HepG2 (cell line): ENCODE measurements around the gene GPR39. TPM values are rescaled to one million over a fixed set of nuclear protein-coding genes. Genes with fewer than 3 reads are reported as not detected.

Experiments
- ATAC-seq: fragments of 200-7000 bp; cut with Tn5 transposase; 3 replicates; pipeline ENCODE4 v1.9.1; 2020; ENCODE audit warnings: mild to moderate bottlenecking, moderate library complexity
- BruUV-seq: library from RNA; stranded (reverse); fragments of 400-500 nt; replicated peaks from 2 replicates; lab custom pipeline; 2021; lab: Mats Ljungman, UMichigan
- CTCF ChIA-PET: fragments of 300-600 bp; formaldehyde crosslinking; extraction: SDS; loops from one replicate; lab custom pipeline; 2021; ENCODE audit warnings: low total read pairs, inconsistent platforms, low intra/inter-chr PET ratio; lab: Yijun Ruan, JAX
- POLR2A ChIA-PET: fragments of 350-600 bp; sonication (Branson Sonifier 250); formaldehyde crosslinking; loops from one replicate; lab custom pipeline; 2020; ENCODE audit warnings: antibody characterized with exemption, inconsistent platforms; lab: Yijun Ruan, JAX
- DNase-seq: peaks from one replicate; pipeline ENCODE4 v3.0.0-alpha.2; 2015; ENCODE audit warnings: low spot score
- FAIRE-seq: peaks from 3 replicates; lab custom pipeline; 2011; peaks lifted over from hg19 to GRCh38; lab: Jason Lieb, UNC
- H2AFZ ChIP-seq: one replicate; pipeline ENCODE4 v1.6.1; 2011; ENCODE audit warnings: low read length, inconsistent platforms
- H3K27ac ChIP-seq: fragments of 300-600 bp; 3 replicates; pipeline ENCODE4 v1.8.0; 2011; ENCODE audit warnings: mixed run types, mild to moderate bottlenecking, mixed read lengths, low read length, inconsistent platforms; ENCODE audit not compliant: insufficient read depth; ENCODE audit errors: extremely low read length
- H3K27me3 ChIP-seq, 2 experiments: fragments of 200-600 bp in 1 of 2; 2 replicates in 1 of 2; 3 replicates in 1 of 2; pipeline versions ENCODE4 v1.6.0 to v1.8.0; 2011; ENCODE audit warnings: low read length in 2 of 2, mild to moderate bottlenecking in 2 of 2, moderate library complexity in 2 of 2, inconsistent platforms in 1 of 2; ENCODE audit not compliant: insufficient read depth in 2 of 2, control insufficient read depth in 1 of 2
- H3K36me3 ChIP-seq, 2 experiments: fragments of 200-600 bp in 1 of 2; replicated peaks in 1 of 2; 2 replicates in 1 of 2; 3 replicates in 1 of 2; pipeline versions ENCODE4 v1.5.1 to v1.8.0; 2011; ENCODE audit warnings: low read length in 2 of 2, inconsistent platforms in 1 of 2; ENCODE audit not compliant: insufficient read depth in 2 of 2, control insufficient read depth in 1 of 2
- H3K4me1 ChIP-seq: 2 replicates; pipeline ENCODE4 v1.5.1; 2012; ENCODE audit warnings: low read length, inconsistent platforms; ENCODE audit not compliant: insufficient read depth
- H3K4me2 ChIP-seq: 2 replicates; pipeline ENCODE4 v1.6.0; 2011; ENCODE audit warnings: low read depth, low read length, inconsistent platforms
- H3K4me3 ChIP-seq, 3 experiments: fragments of 200-600 bp in 1 of 3; sonication (generic), shearing (Covaris generic) in 1 of 3; replicated peaks in 1 of 3; 2 replicates each; pipeline ENCODE4 v1.5.1; 2011 to 2016; ENCODE audit warnings: low read length in 3 of 3, inconsistent platforms in 2 of 3, low read depth in 2 of 3, mild to moderate bottlenecking in 2 of 3, control low read depth in 1 of 3, mixed read lengths in 1 of 3; ENCODE audit not compliant: insufficient read depth in 1 of 3
- H3K79me2 ChIP-seq: one replicate; pipeline ENCODE4 v1.6.1; 2011; ENCODE audit warnings: low read length, inconsistent platforms; ENCODE audit not compliant: insufficient read depth
- H3K9ac ChIP-seq: 2 replicates; pipeline ENCODE4 v1.6.0; 2011; ENCODE audit warnings: mild to moderate bottlenecking, low read depth, low read length, inconsistent platforms; ENCODE audit not compliant: insufficient read depth
- H3K9me3 ChIP-seq: 2 replicates; pipeline ENCODE4 v1.5.1; 2012; ENCODE audit warnings: mild to moderate bottlenecking, low read length
- H4K20me1 ChIP-seq: 2 replicates; pipeline ENCODE4 v1.6.0; 2011; ENCODE audit warnings: inconsistent platforms, mild to moderate bottlenecking, low read length, moderate library complexity; ENCODE audit not compliant: insufficient read depth
- NR2F6 ChIP-seq, 2 experiments: IDR thresholded peaks; 2 replicates each; pipeline ENCODE4 v1.6.1; 2016; ENCODE audit warnings: antibody characterized with exemption in 1 of 2, mild to moderate bottlenecking in 1 of 2
- ZNF121 ChIP-seq: sonication (generic); formaldehyde crosslinking; IDR thresholded peaks from 2 replicates; pipeline ENCODE4 v1.5.0; 2020; ENCODE audit warnings: mild to moderate bottlenecking, missing genetic modification reagents
- ZNF225 ChIP-seq: sonication (generic); formaldehyde crosslinking; IDR thresholded peaks from 2 replicates; pipeline ENCODE4 v1.4.0; 2020; ENCODE audit warnings: mild to moderate bottlenecking, missing genetic modification reagents
- ZNF556 ChIP-seq: sonication (generic); formaldehyde crosslinking; IDR thresholded peaks from 2 replicates; pipeline ENCODE4 v1.4.0; 2020; ENCODE audit warnings: mild to moderate bottlenecking, missing genetic modification reagents, borderline replicate concordance
- ZNF883 ChIP-seq: sonication (generic); formaldehyde crosslinking; IDR thresholded peaks from 2 replicates; pipeline ENCODE4 v1.5.1; 2020; ENCODE audit warnings: mild to moderate bottlenecking, missing genetic modification reagents; ENCODE audit errors: not compliant biosample characterization
- WGBS: methylation state at CpG from one replicate; pipeline ENCODE4 v1.1.6; 2017; ENCODE audit warnings: low lambda C conversion rate; 5-methylcytosine and 5-hydroxymethylcytosine counted together
- in situ Hi-C: cut with HindIII; loops from 2 replicates; pipeline ENCODE4 v1.10.0; 2017; ENCODE audit warnings: low pct_unique_long_range_greater_than_20kb; ENCODE audit not compliant: extremely low pct_ligation_motif_present
- intact Hi-C: fragments of 100-400 bp; cut with micrococcal nuclease; formaldehyde crosslinking; loops from one replicate; pipeline ENCODE4 v1.10.0; 2022; ENCODE audit not compliant: unreplicated experiment
- polyA plus RNA-seq, 8 experiments: library from polyadenylated mRNA; depleted of rRNA in 3 of 8; stranded (reverse) in 7 of 8; unstranded in 1 of 8; fragments of >200 nt; fragmentation: Illumina TruSeq in 4 of 8; extraction: Trizol in 4 of 8; gene quantifications; 2 replicates each; pipeline versions ENCODE4 v1.2.1 to v1.2.3, GENCODE V29; 2011 to 2016; ENCODE audit warnings: low read depth in 4 of 8, missing spikeins in 1 of 8, mixed read lengths in 1 of 8; ENCODE audit not compliant: insufficient read depth in 1 of 8
- total RNA-seq, 5 experiments: library from RNA; depleted of rRNA; stranded (reverse); fragments of >200 nt; fragmentation: Illumina TruSeq; extraction: Trizol; gene quantifications; 2 replicates each; pipeline ENCODE4 v1.2.3, GENCODE V29; 2016; ENCODE audit warnings: low read depth in 1 of 5
- TF ChIP-seq, protein P1 (sequence below): sonication (generic); formaldehyde crosslinking; IDR thresholded peaks from 2 replicates; pipeline ENCODE4 v1.5.0; 2020; ENCODE audit warnings: mild to moderate bottlenecking, missing genetic modification reagents
- TF ChIP-seq, protein P2 (sequence below): IDR thresholded peaks from 2 replicates; pipeline ENCODE4 v1.6.1; 2016; ENCODE audit warnings: control low read depth
- TF ChIP-seq, protein P3 (sequence below): sonication (generic); formaldehyde crosslinking; IDR thresholded peaks from 2 replicates; pipeline ENCODE4 v1.5.1; 2020; ENCODE audit warnings: mild to moderate bottlenecking, missing genetic modification reagents, moderate library complexity
- TF ChIP-seq, protein P4 (sequence below): IDR thresholded peaks from 2 replicates; pipeline ENCODE4 v1.6.1; 2018; ENCODE audit warnings: missing genetic modification reagents, mild to moderate bottlenecking, missing compliant biosample characterization

GPR39 gene
- total and polyA plus RNA-seq, 2 of the 13 experiments (the other 11 are each of a cell fraction or from before 2014, with no cell fraction given), result 0.16 to 0.62 TPM

DNA sequence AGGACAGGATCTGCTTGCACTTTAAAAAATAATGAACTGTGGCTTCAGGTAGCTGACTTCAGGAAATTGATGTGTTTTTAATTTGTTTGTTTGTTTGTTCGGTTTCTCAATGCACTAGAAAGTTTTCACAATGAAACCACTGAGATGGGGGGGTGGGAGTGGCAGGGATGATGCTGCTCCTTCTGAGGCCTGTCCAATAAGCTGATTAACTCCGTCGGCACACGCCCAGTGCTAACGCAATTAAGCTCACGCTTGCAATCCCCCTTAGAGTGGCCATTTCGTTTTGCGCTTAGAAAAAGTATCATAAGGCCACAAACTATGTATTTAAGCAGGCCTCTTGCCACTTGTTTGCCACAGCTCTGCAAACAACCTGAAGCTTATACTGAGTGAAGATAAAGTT is 12.5 kb upstream of the GPR39 start (continued):
- TF ChIP-seq, protein P1, sequence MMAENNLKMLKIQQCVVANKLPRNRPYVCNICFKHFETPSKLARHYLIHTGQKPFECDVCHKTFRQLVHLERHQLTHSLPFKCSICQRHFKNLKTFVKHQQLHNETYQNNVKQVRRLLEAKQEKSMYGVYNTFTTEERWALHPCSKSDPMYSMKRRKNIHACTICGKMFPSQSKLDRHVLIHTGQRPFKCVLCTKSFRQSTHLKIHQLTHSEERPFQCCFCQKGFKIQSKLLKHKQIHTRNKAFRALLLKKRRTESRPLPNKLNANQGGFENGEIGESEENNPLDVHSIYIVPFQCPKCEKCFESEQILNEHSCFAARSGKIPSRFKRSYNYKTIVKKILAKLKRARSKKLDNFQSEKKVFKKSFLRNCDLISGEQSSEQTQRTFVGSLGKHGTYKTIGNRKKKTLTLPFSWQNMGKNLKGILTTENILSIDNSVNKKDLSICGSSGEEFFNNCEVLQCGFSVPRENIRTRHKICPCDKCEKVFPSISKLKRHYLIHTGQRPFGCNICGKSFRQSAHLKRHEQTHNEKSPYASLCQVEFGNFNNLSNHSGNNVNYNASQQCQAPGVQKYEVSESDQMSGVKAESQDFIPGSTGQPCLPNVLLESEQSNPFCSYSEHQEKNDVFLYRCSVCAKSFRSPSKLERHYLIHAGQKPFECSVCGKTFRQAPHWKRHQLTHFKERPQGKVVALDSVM, result no peak

DNA sequence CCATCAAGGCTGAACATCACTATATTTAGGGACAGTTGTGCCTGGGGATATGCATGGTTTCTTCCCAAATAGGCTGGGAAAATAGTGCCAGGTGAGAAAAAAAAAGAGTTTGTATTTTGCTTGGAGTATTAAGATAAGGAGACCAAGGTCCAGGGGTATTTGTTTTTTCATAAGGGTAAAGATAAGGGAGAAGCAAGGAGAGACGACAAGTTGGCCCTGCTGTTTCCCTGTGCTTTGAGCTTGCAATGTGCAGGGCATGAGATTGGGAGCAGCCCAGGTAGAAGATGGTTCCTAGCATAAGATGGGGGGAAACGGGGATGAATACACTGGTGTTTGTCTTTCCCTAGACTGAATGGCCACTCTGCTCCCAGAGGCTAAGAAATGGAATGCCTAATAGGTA is 8.8 kb upstream of the GPR39 start:
- FAIRE-seq (no peak), DNase-seq (no peak), ATAC-seq (no peak)
- no peak overlapping the region for H3K4me3 ChIP-seq
- H3K4me2 ChIP-seq, result no peak overlapping the region
- intact Hi-C loops, result no loop called here
- H2AFZ ChIP-seq, result no peak overlapping the region
- TF ChIP-seq, protein P2, sequence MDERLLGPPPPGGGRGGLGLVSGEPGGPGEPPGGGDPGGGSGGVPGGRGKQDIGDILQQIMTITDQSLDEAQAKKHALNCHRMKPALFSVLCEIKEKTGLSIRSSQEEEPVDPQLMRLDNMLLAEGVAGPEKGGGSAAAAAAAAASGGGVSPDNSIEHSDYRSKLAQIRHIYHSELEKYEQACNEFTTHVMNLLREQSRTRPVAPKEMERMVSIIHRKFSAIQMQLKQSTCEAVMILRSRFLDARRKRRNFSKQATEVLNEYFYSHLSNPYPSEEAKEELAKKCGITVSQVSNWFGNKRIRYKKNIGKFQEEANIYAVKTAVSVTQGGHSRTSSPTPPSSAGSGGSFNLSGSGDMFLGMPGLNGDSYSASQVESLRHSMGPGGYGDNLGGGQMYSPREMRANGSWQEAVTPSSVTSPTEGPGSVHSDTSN (CRISPR knock-in tag), result no peak
- TF ChIP-seq ZNF556 (CRISPR knock-in tag) (no peak), NR2F6 (IDR thresholded peaks at IDR 0.05) (no peak), NR2F6 (CRISPR knock-in tag; IDR thresholded peaks at IDR 0.05) (no peak), ZNF883 (CRISPR knock-in tag) (no peak), ZNF225 (no peak), ZNF121 (CRISPR knock-in tag) (no peak)
- TF ChIP-seq, protein P3, sequence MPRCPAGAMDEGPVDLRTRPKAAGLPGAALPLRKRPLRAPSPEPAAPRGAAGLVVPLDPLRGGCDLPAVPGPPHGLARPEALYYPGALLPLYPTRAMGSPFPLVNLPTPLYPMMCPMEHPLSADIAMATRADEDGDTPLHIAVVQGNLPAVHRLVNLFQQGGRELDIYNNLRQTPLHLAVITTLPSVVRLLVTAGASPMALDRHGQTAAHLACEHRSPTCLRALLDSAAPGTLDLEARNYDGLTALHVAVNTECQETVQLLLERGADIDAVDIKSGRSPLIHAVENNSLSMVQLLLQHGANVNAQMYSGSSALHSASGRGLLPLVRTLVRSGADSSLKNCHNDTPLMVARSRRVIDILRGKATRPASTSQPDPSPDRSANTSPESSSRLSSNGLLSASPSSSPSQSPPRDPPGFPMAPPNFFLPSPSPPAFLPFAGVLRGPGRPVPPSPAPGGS, result no peak
- TF ChIP-seq, protein P4, sequence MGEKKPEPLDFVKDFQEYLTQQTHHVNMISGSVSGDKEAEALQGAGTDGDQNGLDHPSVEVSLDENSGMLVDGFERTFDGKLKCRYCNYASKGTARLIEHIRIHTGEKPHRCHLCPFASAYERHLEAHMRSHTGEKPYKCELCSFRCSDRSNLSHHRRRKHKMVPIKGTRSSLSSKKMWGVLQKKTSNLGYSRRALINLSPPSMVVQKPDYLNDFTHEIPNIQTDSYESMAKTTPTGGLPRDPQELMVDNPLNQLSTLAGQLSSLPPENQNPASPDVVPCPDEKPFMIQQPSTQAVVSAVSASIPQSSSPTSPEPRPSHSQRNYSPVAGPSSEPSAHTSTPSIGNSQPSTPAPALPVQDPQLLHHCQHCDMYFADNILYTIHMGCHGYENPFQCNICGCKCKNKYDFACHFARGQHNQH (CRISPR knock-in tag), result no peak
- 0 out of 2 replicates have a peak, but pooled peaks cover 4% of the 10 kb centered on the region for H3K4me1 ChIP-seq
- ChIA-PET POLR2A (interaction anchor here (1.6 kb wide), 1 partner anchor 9 kb away, joined by 3 read pairs; the partner anchor contains the start of gene GPR39), CTCF (no interaction called here)
- in situ Hi-C loops, result no loop called here
- no peaks in the 10 kb centered on the region for H4K20me1 ChIP-seq
- H3K27ac ChIP-seq, result no peak overlapping the region
- H3K9ac ChIP-seq, result no peak overlapping the region
- no TSS peak for BruUV-seq
- H3K9me3 ChIP-seq, result no peaks in the 10 kb centered on the region
- WGBS, result 1% methylated on average over 2 of the region's 2 CpGs
- H3K27me3 ChIP-seq, result no peaks in the 10 kb centered on the region
- no peaks in the 10 kb centered on the region for H3K36me3 ChIP-seq
- no peaks in the 10 kb centered on the region for H3K79me2 ChIP-seq
